Measurements from ENCODE around the gene GALR2.

DNA sequence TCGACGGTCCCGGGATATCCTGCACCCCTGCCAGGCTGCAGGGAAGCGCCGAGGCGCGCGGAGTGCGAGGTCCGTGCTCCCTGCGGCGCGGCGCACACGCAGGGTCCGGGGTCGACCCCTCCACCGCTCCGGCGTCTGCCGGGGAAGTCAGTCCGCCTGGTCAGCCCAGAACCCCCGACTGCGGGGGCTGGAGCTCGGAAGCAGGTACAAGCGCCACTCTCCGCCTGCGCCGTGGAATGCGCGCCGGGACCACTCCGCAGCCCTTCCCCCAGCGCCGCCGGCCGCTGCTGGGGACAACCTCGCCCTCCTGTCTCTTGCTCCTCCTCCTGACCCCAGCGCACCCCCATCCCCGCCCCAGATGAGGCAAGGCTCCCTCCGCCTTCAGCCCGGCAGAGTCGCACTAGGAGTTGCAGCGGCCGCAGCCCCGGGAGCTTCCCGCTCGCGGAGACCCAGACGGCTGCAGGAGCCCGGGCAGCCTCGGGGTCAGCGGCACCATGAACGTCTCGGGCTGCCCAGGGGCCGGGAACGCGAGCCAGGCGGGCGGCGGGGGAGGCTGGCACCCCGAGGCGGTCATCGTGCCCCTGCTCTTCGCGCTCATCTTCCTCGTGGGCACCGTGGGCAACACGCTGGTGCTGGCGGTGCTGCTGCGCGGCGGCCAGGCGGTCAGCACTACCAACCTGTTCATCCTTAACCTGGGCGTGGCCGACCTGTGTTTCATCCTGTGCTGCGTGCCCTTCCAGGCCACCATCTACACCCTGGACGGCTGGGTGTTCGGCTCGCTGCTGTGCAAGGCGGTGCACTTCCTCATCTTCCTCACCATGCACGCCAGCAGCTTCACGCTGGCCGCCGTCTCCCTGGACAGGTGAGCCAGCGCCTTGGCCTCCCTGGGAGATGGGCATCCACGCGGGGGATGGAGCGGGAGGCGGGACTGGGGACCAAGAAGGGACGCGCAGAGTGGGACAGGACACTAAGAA, at the start of gene GALR2:
- no peak for TF ChIP-seq POLR2A (IDR thresholded peaks at IDR 0.05)
- TF ChIP-seq, protein P1, sequence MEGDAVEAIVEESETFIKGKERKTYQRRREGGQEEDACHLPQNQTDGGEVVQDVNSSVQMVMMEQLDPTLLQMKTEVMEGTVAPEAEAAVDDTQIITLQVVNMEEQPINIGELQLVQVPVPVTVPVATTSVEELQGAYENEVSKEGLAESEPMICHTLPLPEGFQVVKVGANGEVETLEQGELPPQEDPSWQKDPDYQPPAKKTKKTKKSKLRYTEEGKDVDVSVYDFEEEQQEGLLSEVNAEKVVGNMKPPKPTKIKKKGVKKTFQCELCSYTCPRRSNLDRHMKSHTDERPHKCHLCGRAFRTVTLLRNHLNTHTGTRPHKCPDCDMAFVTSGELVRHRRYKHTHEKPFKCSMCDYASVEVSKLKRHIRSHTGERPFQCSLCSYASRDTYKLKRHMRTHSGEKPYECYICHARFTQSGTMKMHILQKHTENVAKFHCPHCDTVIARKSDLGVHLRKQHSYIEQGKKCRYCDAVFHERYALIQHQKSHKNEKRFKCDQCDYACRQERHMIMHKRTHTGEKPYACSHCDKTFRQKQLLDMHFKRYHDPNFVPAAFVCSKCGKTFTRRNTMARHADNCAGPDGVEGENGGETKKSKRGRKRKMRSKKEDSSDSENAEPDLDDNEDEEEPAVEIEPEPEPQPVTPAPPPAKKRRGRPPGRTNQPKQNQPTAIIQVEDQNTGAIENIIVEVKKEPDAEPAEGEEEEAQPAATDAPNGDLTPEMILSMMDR (IDR thresholded peaks at IDR 0.05 in 4 of 5, conservative IDR thresholded peaks at IDR 0.05 in 1 of 5) = no peak
